ENCODE measurements around the gene TNFSF13.

DNA sequence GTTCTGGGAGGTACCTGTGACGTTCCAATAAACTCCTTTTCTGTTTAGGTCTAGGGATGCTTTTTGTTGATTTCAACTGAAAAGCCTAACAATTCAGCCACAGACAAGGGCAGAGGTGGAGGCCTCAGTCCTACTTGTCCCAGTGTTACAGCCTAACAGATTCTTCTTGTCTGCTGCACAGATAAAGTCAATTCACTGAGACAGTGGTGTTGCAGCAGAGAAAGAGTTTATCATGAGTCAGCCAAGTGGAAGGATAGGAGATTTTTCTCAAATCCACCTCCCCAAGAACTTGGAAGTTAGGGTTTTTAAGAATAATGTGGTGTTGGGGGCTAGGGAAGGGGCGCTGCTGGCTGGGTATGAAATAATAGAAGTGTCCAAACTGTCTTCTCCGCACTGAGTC is 20.5 kb upstream of the TNFSF13 start:
- TF ChIP-seq, protein P1, sequence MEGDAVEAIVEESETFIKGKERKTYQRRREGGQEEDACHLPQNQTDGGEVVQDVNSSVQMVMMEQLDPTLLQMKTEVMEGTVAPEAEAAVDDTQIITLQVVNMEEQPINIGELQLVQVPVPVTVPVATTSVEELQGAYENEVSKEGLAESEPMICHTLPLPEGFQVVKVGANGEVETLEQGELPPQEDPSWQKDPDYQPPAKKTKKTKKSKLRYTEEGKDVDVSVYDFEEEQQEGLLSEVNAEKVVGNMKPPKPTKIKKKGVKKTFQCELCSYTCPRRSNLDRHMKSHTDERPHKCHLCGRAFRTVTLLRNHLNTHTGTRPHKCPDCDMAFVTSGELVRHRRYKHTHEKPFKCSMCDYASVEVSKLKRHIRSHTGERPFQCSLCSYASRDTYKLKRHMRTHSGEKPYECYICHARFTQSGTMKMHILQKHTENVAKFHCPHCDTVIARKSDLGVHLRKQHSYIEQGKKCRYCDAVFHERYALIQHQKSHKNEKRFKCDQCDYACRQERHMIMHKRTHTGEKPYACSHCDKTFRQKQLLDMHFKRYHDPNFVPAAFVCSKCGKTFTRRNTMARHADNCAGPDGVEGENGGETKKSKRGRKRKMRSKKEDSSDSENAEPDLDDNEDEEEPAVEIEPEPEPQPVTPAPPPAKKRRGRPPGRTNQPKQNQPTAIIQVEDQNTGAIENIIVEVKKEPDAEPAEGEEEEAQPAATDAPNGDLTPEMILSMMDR (IDR thresholded peaks at IDR 0.05): no peak
- TF ChIP-seq POLR2A (IDR thresholded peaks at IDR 0.05): no peak

All from heart left ventricle (tissue), 13 donors.